ENCODE measurements around the gene ELL.

DNA sequence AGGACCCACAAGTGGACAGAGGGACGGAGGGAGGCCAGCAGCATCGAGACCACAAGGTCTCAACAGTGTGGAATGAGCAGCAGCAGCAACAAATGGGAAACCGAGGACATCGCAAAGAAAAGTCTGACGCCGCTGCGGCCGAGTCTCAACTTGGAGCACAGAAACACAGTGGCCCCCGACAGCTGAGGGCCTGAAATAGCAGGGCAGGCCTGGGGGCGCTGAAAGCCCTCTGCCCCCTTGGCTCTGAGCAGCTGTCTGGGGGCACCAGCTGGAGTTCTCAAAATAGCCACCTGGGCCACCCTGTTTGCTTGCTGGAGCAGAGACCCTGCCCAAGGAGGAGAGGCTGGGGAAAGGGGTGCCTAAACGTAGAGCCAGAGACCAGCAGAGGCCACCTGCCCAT is 78.0 kb downstream of the ELL start:
- TF ChIP-seq EP300 (IDR thresholded peaks at IDR 0.05) = no peak
- TF ChIP-seq, protein P1, sequence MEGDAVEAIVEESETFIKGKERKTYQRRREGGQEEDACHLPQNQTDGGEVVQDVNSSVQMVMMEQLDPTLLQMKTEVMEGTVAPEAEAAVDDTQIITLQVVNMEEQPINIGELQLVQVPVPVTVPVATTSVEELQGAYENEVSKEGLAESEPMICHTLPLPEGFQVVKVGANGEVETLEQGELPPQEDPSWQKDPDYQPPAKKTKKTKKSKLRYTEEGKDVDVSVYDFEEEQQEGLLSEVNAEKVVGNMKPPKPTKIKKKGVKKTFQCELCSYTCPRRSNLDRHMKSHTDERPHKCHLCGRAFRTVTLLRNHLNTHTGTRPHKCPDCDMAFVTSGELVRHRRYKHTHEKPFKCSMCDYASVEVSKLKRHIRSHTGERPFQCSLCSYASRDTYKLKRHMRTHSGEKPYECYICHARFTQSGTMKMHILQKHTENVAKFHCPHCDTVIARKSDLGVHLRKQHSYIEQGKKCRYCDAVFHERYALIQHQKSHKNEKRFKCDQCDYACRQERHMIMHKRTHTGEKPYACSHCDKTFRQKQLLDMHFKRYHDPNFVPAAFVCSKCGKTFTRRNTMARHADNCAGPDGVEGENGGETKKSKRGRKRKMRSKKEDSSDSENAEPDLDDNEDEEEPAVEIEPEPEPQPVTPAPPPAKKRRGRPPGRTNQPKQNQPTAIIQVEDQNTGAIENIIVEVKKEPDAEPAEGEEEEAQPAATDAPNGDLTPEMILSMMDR (IDR thresholded peaks at IDR 0.05) = no peak
- TF ChIP-seq POLR2A (IDR thresholded peaks at IDR 0.05) = no peak
- no peak for TF ChIP-seq POLR2AphosphoS5 (IDR thresholded peaks at IDR 0.05)

All from upper lobe of left lung (tissue), 4 donors.